Smooth muscle cell (in vitro differentiated cells): ENCODE results near the gene ANKRD18B. TPM values are rescaled to one million over a fixed set of nuclear protein-coding genes. Genes with fewer than 3 reads are reported as not detected.
"Not testable (repeated sequence)": the region's sequence is repeated elsewhere in the genome, so short reads cannot be mapped to it uniquely, and the experiment has no call there.

Experiments
- DNase-seq: peaks from one replicate; lab custom pipeline; 2025; ENCODE audit not compliant: unreplicated experiment; lab: John Stamatoyannopoulos, UW
- H2AFZ ChIP-seq: fragments of 200-600 bp; sonication (generic); 2 replicates; pipeline ENCODE4 v1.6.0; 2016; ENCODE audit warnings: antibody characterized with exemption, low read depth, mild to moderate bottlenecking
- H3F3A ChIP-seq: fragments of 200-600 bp; sonication (generic); 2 replicates; pipeline ENCODE4 v1.6.0; 2017; ENCODE audit warnings: antibody characterized with exemption, low read depth
- H3K27ac ChIP-seq: fragments of 200-600 bp; sonication (generic); 2 replicates; pipeline ENCODE4 v1.5.1; 2016; ENCODE audit warnings: low read depth, mild to moderate bottlenecking
- H3K27me3 ChIP-seq: fragments of 200-600 bp; sonication (generic); 2 replicates; pipeline ENCODE4 v1.6.1; 2016; ENCODE audit warnings: low read depth, mild to moderate bottlenecking
- H3K36me3 ChIP-seq: fragments of 200-600 bp; sonication (generic); 2 replicates; pipeline ENCODE4 v1.5.1; 2016; ENCODE audit warnings: low read depth
- H3K4me1 ChIP-seq: fragments of 200-600 bp; sonication (generic); 2 replicates; pipeline ENCODE4 v1.5.1; 2016; ENCODE audit warnings: low read depth
- H3K4me2 ChIP-seq: fragments of 200-600 bp; sonication (generic); 2 replicates; pipeline ENCODE4 v1.6.0; 2016; ENCODE audit warnings: mild to moderate bottlenecking
- H3K4me3 ChIP-seq: fragments of 200-600 bp; sonication (generic); 2 replicates; pipeline ENCODE4 v1.5.1; 2016; ENCODE audit warnings: mild to moderate bottlenecking
- H3K79me2 ChIP-seq: fragments of 200-600 bp; sonication (generic); 2 replicates; pipeline ENCODE4 v1.6.0; 2016; ENCODE audit warnings: low read depth, mild to moderate bottlenecking
- H3K9ac ChIP-seq: fragments of 200-600 bp; sonication (generic); 2 replicates; pipeline ENCODE4 v1.6.0; 2016; ENCODE audit warnings: low read depth
- H3K9me3 ChIP-seq: fragments of 200-600 bp; sonication (generic); replicated peaks from 2 replicates; pipeline ENCODE4 v1.5.1; 2016; ENCODE audit warnings: low read depth
- H4K20me1 ChIP-seq: fragments of 200-600 bp; sonication (generic); 2 replicates; pipeline ENCODE4 v1.6.0; 2016; ENCODE audit warnings: low read depth
- CTCF ChIP-seq: fragments of 200-600 bp; sonication (generic); IDR thresholded peaks from 2 replicates; pipeline ENCODE4 v1.5.1; 2017; ENCODE audit warnings: borderline replicate concordance, mild to moderate bottlenecking, antibody characterized with exemption; ENCODE audit not compliant: insufficient read depth, poor library complexity, severe bottlenecking
- WGBS: methylation state at CpG from one replicate; pipeline ENCODE4 v1.1.7; 2016; ENCODE audit warnings: low lambda C conversion rate; 5-methylcytosine and 5-hydroxymethylcytosine counted together
- polyA plus RNA-seq: library from polyadenylated mRNA; unstranded; fragments of >200 nt; fragmentation: Nextera tagmentation; extraction: Ambion mirVana; gene quantifications from 2 replicates; pipeline ENCODE4 v1.2.1, GENCODE V29; 2016
- total RNA-seq: library from RNA; depleted of rRNA; stranded (reverse); fragments of >200 nt; gene quantifications from 2 replicates; pipeline ENCODE4 v1.2.3, GENCODE V29; 2014

Gene ANKRD18B
- total and polyA plus RNA-seq, 2 experiments from 2014 or later = 0.04 TPM; not detected in 1

GRCh38 chr9:33604936-33605335 lies 80.9 kb downstream of the ANKRD18B start:
- H3K36me3 ChIP-seq, H3K9ac ChIP-seq, H2AFZ ChIP-seq, H3K27me3 ChIP-seq, H3K79me2 ChIP-seq, H3K9me3 ChIP-seq, H4K20me1 ChIP-seq, H3K27ac ChIP-seq, H3K4me1 ChIP-seq, DNase-seq, H3F3A ChIP-seq, H3K4me3 ChIP-seq, H3K4me2 ChIP-seq: not testable (repeated sequence)
- 72% methylated on average over 4 of the region's 4 CpGs for WGBS

- no peaks in the 10 kb centered on the region for H4K20me1 ChIP-seq
- DNase-seq = no peak
- no peak overlapping the region for H3K9ac ChIP-seq
- H3K4me1 ChIP-seq = no peaks in the 10 kb centered on the region
- no peak for TF ChIP-seq CTCF
- H2AFZ ChIP-seq = no peak overlapping the region
- H3K27ac ChIP-seq = no peak overlapping the region
- H3K27me3 ChIP-seq = no peaks in the 10 kb centered on the region
- 92% methylated on average over 1 of the region's 1 CpG for WGBS
- H3K36me3 ChIP-seq = no peaks in the 10 kb centered on the region
- no peaks in the 10 kb centered on the region for H3K9me3 ChIP-seq
- H3K4me3 ChIP-seq = no peak overlapping the region
- H3K79me2 ChIP-seq = no peaks in the 10 kb centered on the region
- H3F3A ChIP-seq = no peaks in the 10 kb centered on the region
- no peak overlapping the region for H3K4me2 ChIP-seq
Measured at GRCh38 chr9:33611358-33611757, 87.3 kb downstream of the ANKRD18B start.

- H3K9ac ChIP-seq, H4K20me1 ChIP-seq, H3K27ac ChIP-seq, H3K27me3 ChIP-seq, H3K9me3 ChIP-seq, H3K79me2 ChIP-seq, H3F3A ChIP-seq, H3K4me1 ChIP-seq, H3K36me3 ChIP-seq, H2AFZ ChIP-seq, H3K4me3 ChIP-seq, DNase-seq, H3K4me2 ChIP-seq: not testable (repeated sequence)
- whole genome bisulfite sequencing = 80% methylated on average over 2 of the region's 2 CpGs
Measured at GRCh38 chr9:33612410-33612809, 88.4 kb downstream of the ANKRD18B start.

GRCh38 chr9:33614001-33614687 lies 90.1 kb downstream of the ANKRD18B start:
- Histone ChIP-seq H3K4me1 (no peaks in the 10 kb centered on the region), H3K79me2 (no peaks in the 10 kb centered on the region), H3K27me3 (no peaks in the 10 kb centered on the region), H3K4me2 (no peak overlapping the region), H2AFZ (no peak overlapping the region), H4K20me1 (no peaks in the 10 kb centered on the region), H3K36me3 (no peaks in the 10 kb centered on the region), H3K9ac (no peak overlapping the region), H3F3A (peaks cover under 1% of the 10 kb centered on the region), H3K4me3 (no peak overlapping the region), H3K9me3 (no peaks in the 10 kb centered on the region), H3K27ac (no peak overlapping the region)
- WGBS = 89% methylated on average over 7 of the region's 7 CpGs
- no peak for TF ChIP-seq CTCF
- DNase-seq = no peak

- 95% methylated on average over 9 of the region's 9 CpGs for WGBS
- not testable (repeated sequence) for H3K4me1 ChIP-seq, DNase-seq, H3K4me2 ChIP-seq, H3K27ac ChIP-seq, H3K36me3 ChIP-seq, H3K4me3 ChIP-seq, H3K79me2 ChIP-seq, H3K9ac ChIP-seq, H3K27me3 ChIP-seq, H3F3A ChIP-seq, H4K20me1 ChIP-seq, H3K9me3 ChIP-seq, H2AFZ ChIP-seq
Measured at GRCh38 chr9:33618370-33618769, 94.3 kb downstream of the ANKRD18B start.
